GM23338 (cell line): ENCODE measurements around the gene PRKAA1. TPM values are rescaled to one million over a fixed set of nuclear protein-coding genes. Genes with fewer than 3 reads are reported as not detected.

Experiments
- ATAC-seq: fragments of 200-7000 bp; cut with Tn5 transposase; 3 replicates; pipeline ENCODE4 v1.9.1; 2020
- DNase-seq: peaks from one replicate; pipeline ENCODE4 v3.0.0-alpha.2; 2015; ENCODE audit warnings: low spot score
- H2AFZ ChIP-seq: fragments of 200-600 bp; sonication (generic); 2 replicates; pipeline ENCODE4 v1.8.0; 2016; ENCODE audit warnings: antibody characterized with exemption, mild to moderate bottlenecking, moderate library complexity
- H3F3A ChIP-seq: fragments of 200-600 bp; sonication (generic); replicated peaks from 2 replicates; pipeline ENCODE4 v1.8.0; 2017; ENCODE audit warnings: antibody characterized with exemption, mixed run types, low read depth
- H3K27ac ChIP-seq: fragments of 200-600 bp; sonication (generic); 2 replicates; pipeline ENCODE4 v1.6.1; 2016; ENCODE audit warnings: low read depth
- H3K27me3 ChIP-seq: fragments of 200-600 bp; sonication (generic); 2 replicates; pipeline ENCODE4 v1.8.0; 2016; ENCODE audit warnings: mild to moderate bottlenecking, mixed run types, moderate library complexity; ENCODE audit not compliant: insufficient read depth
- H3K36me3 ChIP-seq: fragments of 200-600 bp; sonication (generic); 2 replicates; pipeline ENCODE4 v1.8.0; 2016; ENCODE audit warnings: mild to moderate bottlenecking; ENCODE audit not compliant: insufficient read depth
- H3K4me1 ChIP-seq: fragments of 200-600 bp; sonication (generic); 2 replicates; pipeline ENCODE4 v1.8.0; 2016; ENCODE audit warnings: mild to moderate bottlenecking, moderate library complexity; ENCODE audit not compliant: insufficient read depth
- H3K4me2 ChIP-seq: fragments of 200-600 bp; sonication (generic); 2 replicates; pipeline ENCODE4 v1.7.1; 2017; ENCODE audit warnings: mixed run types
- H3K4me3 ChIP-seq: fragments of 200-600 bp; sonication (generic); 2 replicates; pipeline ENCODE4 v1.6.1; 2016; ENCODE audit warnings: mixed run types
- H3K79me2 ChIP-seq: fragments of 200-600 bp; sonication (generic); replicated peaks from 2 replicates; pipeline ENCODE4 v1.8.0; 2017; ENCODE audit warnings: mild to moderate bottlenecking; ENCODE audit not compliant: insufficient read depth
- H3K9me2 ChIP-seq: fragments of 200-600 bp; sonication (generic); 2 replicates; pipeline ENCODE4 v1.8.0; 2017; ENCODE audit not compliant: insufficient read depth
- H4K20me1 ChIP-seq: fragments of 200-600 bp; sonication (generic); replicated peaks from 2 replicates; pipeline ENCODE4 v1.8.0; 2017; ENCODE audit warnings: mild to moderate bottlenecking; ENCODE audit not compliant: insufficient read depth
- H3K27ac Mint-ChIP-seq: 2 replicates; pipeline ENCODE4 v1.8.0; 2020; ENCODE audit warnings: inconsistent platforms, mild to moderate bottlenecking, moderate library complexity, mixed read lengths
- H3K27me3 Mint-ChIP-seq: 3 replicates; pipeline ENCODE4 v1.8.0; 2022; ENCODE audit warnings: low read depth, mild to moderate bottlenecking, moderate library complexity, mixed read lengths, inconsistent platforms; ENCODE audit not compliant: insufficient read depth, poor library complexity
- H3K36me3 Mint-ChIP-seq: 3 replicates; pipeline ENCODE4 v1.8.0; 2021; ENCODE audit warnings: low read depth, mild to moderate bottlenecking, inconsistent platforms, moderate library complexity, mixed read lengths
- H3K4me1 Mint-ChIP-seq: 3 replicates; pipeline ENCODE4 v1.8.0; 2020; ENCODE audit warnings: mild to moderate bottlenecking, inconsistent platforms, mixed read lengths
- H3K4me3 Mint-ChIP-seq: 3 replicates; pipeline ENCODE4 v1.8.0; 2021; ENCODE audit warnings: moderate library complexity, mild to moderate bottlenecking, inconsistent platforms, mixed read lengths
- H3K9me3 Mint-ChIP-seq: 3 replicates; pipeline ENCODE4 v1.8.0; 2020; ENCODE audit warnings: moderate library complexity, mild to moderate bottlenecking, inconsistent platforms, mixed read lengths
- CREB1 ChIP-seq: fragments of 250-450 bp; sonication (Bioruptor Pico); IDR thresholded peaks from 2 replicates; pipeline ENCODE4 v1.5.0; 2020; ENCODE audit warnings: low read depth, mild to moderate bottlenecking, moderate library complexity
- CTCF ChIP-seq, 2 experiments: fragments of 200-600 bp in 1 of 2; sonication (generic) in 1 of 2; conservative IDR thresholded peaks; 2 replicates each; pipeline versions ENCODE4 v1.5.1 to v1.6.1; 2016 to 2017; ENCODE audit warnings: antibody characterized with exemption in 2 of 2, low read depth in 2 of 2, mild to moderate bottlenecking in 2 of 2, moderate library complexity in 1 of 2
- ETS1 ChIP-seq: IDR thresholded peaks from 2 replicates; pipeline ENCODE4 v1.6.1; 2016; ENCODE audit warnings: antibody characterized with exemption
- EZH2 ChIP-seq: fragments of 200-600 bp; sonication (generic); IDR thresholded peaks from one replicate; pipeline ENCODE4 v1.8.0; 2017; ENCODE audit warnings: antibody characterized with exemption, mild to moderate bottlenecking, low read depth; ENCODE audit not compliant: unreplicated experiment
- EZH2phosphoT487 ChIP-seq: fragments of 200-600 bp; sonication (generic); IDR thresholded peaks from one replicate; pipeline ENCODE4 v1.8.1; 2018; ENCODE audit warnings: antibody characterized with exemption; ENCODE audit not compliant: unreplicated experiment
- JUNB ChIP-seq: IDR thresholded peaks from one replicate; pipeline ENCODE4 v1.6.1; 2016; ENCODE audit warnings: antibody characterized with exemption; ENCODE audit not compliant: unreplicated experiment
- NANOG ChIP-seq: IDR thresholded peaks from 2 replicates; pipeline ENCODE4 v1.6.1; 2016; ENCODE audit warnings: antibody characterized with exemption, borderline replicate concordance
- POLR2AphosphoS5 ChIP-seq: IDR thresholded peaks from 2 replicates; pipeline ENCODE4 v1.6.1; 2016; ENCODE audit warnings: antibody characterized with exemption, low read depth
- REST ChIP-seq: IDR thresholded peaks from one replicate; pipeline ENCODE4 v1.6.1; 2018; ENCODE audit warnings: antibody characterized with exemption; ENCODE audit not compliant: unreplicated experiment
- STAT1 ChIP-seq: IDR thresholded peaks from one replicate; pipeline ENCODE4 v1.6.1; 2016; ENCODE audit warnings: antibody characterized with exemption; ENCODE audit not compliant: unreplicated experiment
- ZNF114 ChIP-seq: fragments of 250-450 bp; sonication (Bioruptor Pico); IDR thresholded peaks from 2 replicates; pipeline ENCODE4 v1.5.0; 2020; ENCODE audit warnings: mild to moderate bottlenecking, moderate library complexity
- ZNF331 ChIP-seq: fragments of 250-450 bp; sonication (Bioruptor Pico); IDR thresholded peaks from 2 replicates; pipeline ENCODE4 v1.5.0; 2020; ENCODE audit warnings: low read depth, mild to moderate bottlenecking, moderate library complexity
- ZNF462 ChIP-seq: fragments of 250-450 bp; sonication (Bioruptor Pico); IDR thresholded peaks from 2 replicates; pipeline ENCODE4 v1.5.0; 2020; ENCODE audit warnings: mild to moderate bottlenecking, moderate library complexity
- polyA plus RNA-seq: library from polyadenylated mRNA; unstranded; fragments of >200 nt; fragmentation: Nextera tagmentation; extraction: Ambion mirVana; gene quantifications from 2 replicates; pipeline ENCODE4 v1.2.1, GENCODE V29; 2016
- total RNA-seq: library from RNA; depleted of rRNA; stranded (reverse); fragments of >200 nt; shearing (Covaris generic); gene quantifications from 2 replicates; pipeline ENCODE4 v1.2.3, GENCODE V29; 2014

PRKAA1 gene
- total and polyA plus RNA-seq, 2 experiments from 2014 or later = 10.3 to 35.0 TPM

- H3K27ac Mint-ChIP-seq = no peak overlapping the region
- no peak overlapping the region for H3K27ac ChIP-seq
- no peaks in the 10 kb centered on the region for H3K27me3 ChIP-seq
- no peak overlapping the region for H2AFZ ChIP-seq
- no peaks in the 10 kb centered on the region for H3K4me1 ChIP-seq
- no peak overlapping the region for H3K4me3 ChIP-seq
- peaks cover 97% of the 10 kb centered on the region for H3K79me2 ChIP-seq
- no peak overlapping the region for H3K4me3 Mint-ChIP-seq
- ATAC-seq = no peak
- peaks cover 56% of the 10 kb centered on the region for H4K20me1 ChIP-seq
- H3K4me2 ChIP-seq = no peak overlapping the region
- H3K27me3 Mint-ChIP-seq = no peaks in the 10 kb centered on the region
- peaks cover 2% of the 10 kb centered on the region for H3K36me3 ChIP-seq
- no peaks in the 10 kb centered on the region for H3K9me2 ChIP-seq
- H3K36me3 Mint-ChIP-seq = peaks cover 35% of the 10 kb centered on the region
- H3F3A ChIP-seq = no peaks in the 10 kb centered on the region
- peaks cover 7% of the 10 kb centered on the region; the same call in 2 of the 3 replicates for H3K9me3 Mint-ChIP-seq
- peaks cover 13% of the 10 kb centered on the region; the same call in 2 of the 3 replicates for H3K4me1 Mint-ChIP-seq
- no peak for DNase-seq
- TF ChIP-seq ZNF462 (CRISPR knock-in tag) = no peak
- TF ChIP-seq ZNF114 (CRISPR knock-in tag) = no peak
- TF ChIP-seq POLR2AphosphoS5 = no peak
- no peak for TF ChIP-seq CTCF (conservative IDR thresholded peaks at IDR 0.05; ENCODE audit: low read depth in 2 of 2)
- no peak for TF ChIP-seq NANOG
- no peak for TF ChIP-seq EZH2
- TF ChIP-seq STAT1 = no peak
- TF ChIP-seq REST = no peak
- TF ChIP-seq ZNF331 (CRISPR knock-in tag) = no peak
- no peak for TF ChIP-seq JUNB
- no peak for TF ChIP-seq CREB1 (CRISPR knock-in tag)
- TF ChIP-seq EZH2phosphoT487 = no peak
- TF ChIP-seq ETS1 = no peak
Observed at GRCh38 chr5:40790947-40791593, 7.1 kb downstream of the PRKAA1 start.
